HEK293 (cell line): ENCODE measurements around the gene ACVRL1.

Experiments used
- CTCF ChIA-PET: fragments of 350-600 bp; formaldehyde crosslinking; extraction: SDS; loops from one replicate; lab custom pipeline; 2021; ENCODE audit warnings: antibody characterized with exemption; lab: Yijun Ruan, JAX
- POLR2A ChIA-PET: fragments of 300-600 bp; formaldehyde crosslinking; extraction: SDS; loops from one replicate; lab custom pipeline; 2020; ENCODE audit warnings: antibody characterized with exemption, inconsistent platforms; lab: Yijun Ruan, JAX
- H3K27ac ChIP-seq: fragments of 200-500 bp; sonication (Bioruptor generic); 2 replicates; pipeline ENCODE4 v1.5.1; 2014; ENCODE audit warnings: low read depth, low read length, control low read depth, inconsistent platforms; ENCODE audit errors: extremely low read depth
- H3K36me3 ChIP-seq, 2 experiments: fragments of 200-500 bp in 1 of 2; sonication (Bioruptor generic) in 1 of 2; 1 replicate in 1 of 2; 2 replicates in 1 of 2; pipeline ENCODE4 v1.5.1; 2014 to 2017; ENCODE audit warnings: inconsistent platforms in 2 of 2, low read length in 2 of 2; ENCODE audit not compliant: control insufficient read depth in 2 of 2, insufficient read depth in 1 of 2
- H3K4me1 ChIP-seq: fragments of 200-500 bp; sonication (Bioruptor generic); 2 replicates; pipeline ENCODE4 v1.5.1; 2014; ENCODE audit warnings: mild to moderate bottlenecking, low read length, inconsistent platforms; ENCODE audit not compliant: control insufficient read depth, insufficient read depth
- H3K4me3 ChIP-seq: 2 replicates; pipeline ENCODE4 v1.5.1; 2011; ENCODE audit warnings: low read depth, mild to moderate bottlenecking, control low read depth, low read length, moderate library complexity
- H3K9me3 ChIP-seq: fragments of 200-500 bp; sonication (Bioruptor generic); 2 replicates; pipeline ENCODE4 v1.5.1; 2014; ENCODE audit warnings: low read depth, low read length, inconsistent platforms; ENCODE audit not compliant: control insufficient read depth, insufficient read depth
- EGR2 ChIP-seq: fragments of 450-650 bp; formaldehyde crosslinking; IDR thresholded peaks from 2 replicates; pipeline ENCODE4 v1.5.1; 2016; ENCODE audit warnings: low read depth, missing biosample characterization, missing genetic modification characterization
- FEZF1 ChIP-seq: fragments of 450-650 bp; formaldehyde crosslinking; IDR thresholded peaks from 2 replicates; pipeline ENCODE4 v1.5.1; 2016; ENCODE audit warnings: missing biosample characterization, missing genetic modification characterization
- KLF10 ChIP-seq: fragments of 450-650 bp; IDR thresholded peaks from 2 replicates; pipeline ENCODE4 v1.5.1; 2018; ENCODE audit warnings: missing biosample characterization, mild to moderate bottlenecking, missing genetic modification characterization
- MYNN ChIP-seq: fragments of 450-650 bp; formaldehyde crosslinking; IDR thresholded peaks from 2 replicates; pipeline ENCODE4 v1.5.1; 2016; ENCODE audit warnings: missing biosample characterization, missing genetic modification characterization, borderline replicate concordance
- PRDM10 ChIP-seq: fragments of 450-650 bp; formaldehyde crosslinking; IDR thresholded peaks from 2 replicates; pipeline ENCODE4 v1.5.1; 2016; ENCODE audit warnings: missing biosample characterization, missing genetic modification characterization
- PRDM4 ChIP-seq: fragments of 450-650 bp; formaldehyde crosslinking; IDR thresholded peaks from 2 replicates; pipeline ENCODE4 v1.5.1; 2017; ENCODE audit warnings: missing biosample characterization, missing genetic modification characterization
- TCF7L2 ChIP-seq: IDR thresholded peaks from 2 replicates; pipeline ENCODE4 v1.6.1; 2011; ENCODE audit warnings: low read depth, mild to moderate bottlenecking, inconsistent platforms, low read length, moderate library complexity, borderline replicate concordance
- TRIM28 ChIP-seq: IDR thresholded peaks from 2 replicates; pipeline ENCODE4 v1.6.1; 2011; ENCODE audit warnings: low read length, control low read depth, borderline replicate concordance
- ZFHX2 ChIP-seq: fragments of 450-650 bp; formaldehyde crosslinking; conservative IDR thresholded peaks from 2 replicates; pipeline ENCODE4 v1.5.1; 2016; ENCODE audit warnings: missing biosample characterization, missing genetic modification characterization
- ZNF146 ChIP-seq: fragments of 450-650 bp; formaldehyde crosslinking; IDR thresholded peaks from 2 replicates; pipeline ENCODE4 v1.5.1; 2016; ENCODE audit warnings: missing biosample characterization, missing genetic modification characterization
- ZNF155 ChIP-seq: fragments of 450-650 bp; formaldehyde crosslinking; IDR thresholded peaks from 2 replicates; pipeline ENCODE4 v1.5.1; 2016; ENCODE audit warnings: missing biosample characterization, missing genetic modification characterization
- ZNF169 ChIP-seq: fragments of 450-650 bp; formaldehyde crosslinking; IDR thresholded peaks from 2 replicates; pipeline ENCODE4 v1.5.1; 2016; ENCODE audit warnings: missing biosample characterization, missing genetic modification characterization
- ZNF18 ChIP-seq: fragments of 450-650 bp; formaldehyde crosslinking; IDR thresholded peaks from 2 replicates; pipeline ENCODE4 v1.5.1; 2016; ENCODE audit warnings: missing biosample characterization, missing genetic modification characterization
- ZNF202 ChIP-seq: fragments of 450-650 bp; formaldehyde crosslinking; IDR thresholded peaks from 2 replicates; pipeline ENCODE4 v1.5.1; 2016; ENCODE audit warnings: missing biosample characterization, missing genetic modification characterization, borderline replicate concordance
- ZNF211 ChIP-seq: fragments of 450-650 bp; formaldehyde crosslinking; IDR thresholded peaks from 2 replicates; pipeline ENCODE4 v1.5.1; 2016; ENCODE audit warnings: low read depth, missing biosample characterization, missing genetic modification characterization
- ZNF362 ChIP-seq: fragments of 450-650 bp; formaldehyde crosslinking; IDR thresholded peaks from 2 replicates; pipeline ENCODE4 v1.5.1; 2016; ENCODE audit warnings: missing biosample characterization, missing genetic modification characterization
- ZNF391 ChIP-seq: fragments of 450-650 bp; formaldehyde crosslinking; IDR thresholded peaks from 2 replicates; pipeline ENCODE4 v1.5.1; 2016; ENCODE audit warnings: low read depth, missing biosample characterization, missing genetic modification characterization, borderline replicate concordance
- ZNF394 ChIP-seq: fragments of 450-650 bp; formaldehyde crosslinking; IDR thresholded peaks from 2 replicates; pipeline ENCODE4 v1.5.1; 2016; ENCODE audit warnings: missing biosample characterization, missing genetic modification characterization, mild to moderate bottlenecking, moderate library complexity, borderline replicate concordance
- ZNF416 ChIP-seq: fragments of 450-650 bp; formaldehyde crosslinking; IDR thresholded peaks from 2 replicates; pipeline ENCODE4 v1.5.1; 2016; ENCODE audit warnings: missing biosample characterization, missing genetic modification characterization
- ZNF544 ChIP-seq: fragments of 450-650 bp; formaldehyde crosslinking; IDR thresholded peaks from 2 replicates; pipeline ENCODE4 v1.5.0; 2017; ENCODE audit warnings: missing biosample characterization, missing genetic modification characterization
- ZNF621 ChIP-seq: fragments of 450-650 bp; formaldehyde crosslinking; IDR thresholded peaks from 2 replicates; pipeline ENCODE4 v1.5.1; 2017; ENCODE audit warnings: missing biosample characterization, missing genetic modification characterization
- ZNF664 ChIP-seq: fragments of 450-650 bp; formaldehyde crosslinking; IDR thresholded peaks from 2 replicates; pipeline ENCODE4 v1.5.1; 2016; ENCODE audit warnings: missing biosample characterization, missing genetic modification characterization

The ACVRL1 gene

GRCh38 chr12:51914034-51914923 is 7.0 kb downstream of the ACVRL1 start:
- no peaks in the 10 kb centered on the region for H3K4me1 ChIP-seq

More at GRCh38 chr12:51914034-51914923, 7.0 kb downstream of the ACVRL1 start:
- H3K9me3 ChIP-seq, result no peaks in the 10 kb centered on the region
- TF ChIP-seq PRDM10 (tag by site-specific recombination) (no peak), ZNF394 (tag by site-specific recombination) (no peak), KLF10 (no peak), ZFHX2 (tag by site-specific recombination) (peak; percentile 33), ZNF621 (tag by site-specific recombination) (no peak), PRDM4 (no peak), ZNF146 (tag by site-specific recombination) (no peak), ZNF202 (no peak), ZNF416 (tag by site-specific recombination) (no peak), ZNF664 (tag by site-specific recombination) (0 out of 2 replicates have a peak, but pooled peaks have one; percentile 15), EGR2 (tag by site-specific recombination) (0 out of 2 replicates have a peak, but pooled peaks have one; percentile 21), ZNF362 (tag by site-specific recombination) (no peak), ZNF18 (tag by site-specific recombination) (no peak), TRIM28 (no peak), MYNN (no peak), ZNF211 (no peak), ZNF391 (tag by site-specific recombination) (no peak), TCF7L2 (no peak), ZNF169 (tag by site-specific recombination) (no peak), ZNF544 (tag by site-specific recombination) (no peak), ZNF155 (tag by site-specific recombination) (no peak), FEZF1 (tag by site-specific recombination) (no peak)
- TF ChIP-seq, all 188 proteins: peak for 3
- H3K4me3 ChIP-seq, result no peak overlapping the region
- H3K36me3 ChIP-seq, result peaks cover 0 to 10% of the 10 kb centered on the region in 2 experiments; a peak in 1 of 3 replicates
- POLR2A ChIA-PET, result interaction anchor here (0.6 kb wide), 1 partner anchor 416 kb away, joined by 5 read pairs; no protein-coding TSS in a partner anchor
- CTCF ChIA-PET, result interaction anchor here (0.6 to 3.3 kb wide), 6 partner anchors 8 to 66 kb away, joined by 3 to 40 read pairs (median 3); no protein-coding TSS in a partner anchor
- no peak overlapping the region for H3K27ac ChIP-seq
